CD4-positive, alpha-beta T cell treated with Interleukin-6 at 100 ng/mL for 8 hours (primary cell): Measurements from ENCODE around the gene SDK1.

Experiments
- DNase-seq: peaks from one replicate; pipeline ENCODE4 v3.0.0-alpha.2; 2020; ENCODE audit warnings: mixed read lengths, low spot score

SDK1 gene

GRCh38 chr7:3292694-3293093 is 8.4 kb upstream of the SDK1 start:
- no peak for DNase-seq

- DNase-seq = no peak
These were observed 6.5 kb upstream of the SDK1 start for GRCh38 chr7:3294432-3295100.

- DNase-seq = no peak
These were observed 3.8 kb upstream of the SDK1 start for GRCh38 chr7:3297105-3297819.

GRCh38 chr7:3300221-3300650 is 816 bp upstream of the SDK1 start:
- DNase-seq = no peak

- no peak for DNase-seq
These were observed 338 bp downstream of the SDK1 start for GRCh38 chr7:3301449-3301731.

- DNase-seq = no peak
These were observed 973 bp downstream of the SDK1 start for GRCh38 chr7:3301831-3302618.

GRCh38 chr7:3302681-3303320 is 1.7 kb downstream of the SDK1 start:
- DNase-seq = no peak

GRCh38 chr7:3304131-3304530 is 3.1 kb downstream of the SDK1 start:
- no peak for DNase-seq

GRCh38 chr7:3307435-3307834 is 6.4 kb downstream of the SDK1 start:
- DNase-seq = no peak

- DNase-seq = no peak
These were observed 8.1 kb downstream of the SDK1 start for GRCh38 chr7:3309140-3309539.

GRCh38 chr7:3309956-3310355 is 8.9 kb downstream of the SDK1 start:
- DNase-seq = no peak

- no peak for DNase-seq
These were observed 9.8 kb downstream of the SDK1 start for GRCh38 chr7:3310884-3311283.

- DNase-seq = no peak
These were observed 11.5 kb downstream of the SDK1 start for GRCh38 chr7:3312583-3312982.

- DNase-seq = no peak
These were observed 17.8 kb downstream of the SDK1 start for GRCh38 chr7:3318874-3319273.

- no peak for DNase-seq
These were observed 20.2 kb downstream of the SDK1 start for GRCh38 chr7:3321206-3321605.

GRCh38 chr7:3321745-3322144 is 20.7 kb downstream of the SDK1 start:
- no peak for DNase-seq

GRCh38 chr7:3326246-3326645 is 25.2 kb downstream of the SDK1 start:
- no peak for DNase-seq

GRCh38 chr7:3327099-3327498 is 26.0 kb downstream of the SDK1 start:
- DNase-seq = no peak

GRCh38 chr7:3327655-3328054 is 26.6 kb downstream of the SDK1 start:
- DNase-seq = no peak

GRCh38 chr7:3332308-3332707 is 31.3 kb downstream of the SDK1 start:
- no peak for DNase-seq

- DNase-seq = no peak
These were observed 32.8 kb downstream of the SDK1 start for GRCh38 chr7:3333861-3334260.

GRCh38 chr7:3336042-3336665 is 35.1 kb downstream of the SDK1 start:
- DNase-seq = no peak
